Measurements from ENCODE around the gene DOK6. TPM values are rescaled to one million over a fixed set of nuclear protein-coding genes. Genes with fewer than 3 reads are reported as not detected.

DOK6 gene
- polyA plus RNA-seq, 1 experiment: 0.55 TPM

- H3K36me3 ChIP-seq (ENCODE audit: control insufficient read depth, insufficient read depth, low read length): no peaks in the 10 kb centered on the region
- TF ChIP-seq CTCF (IDR thresholded peaks at IDR 0.05; ENCODE audit: insufficient read depth, low read depth, low read length): no peak
- ChIA-PET POLR2A (no interaction called here), CTCF (no interaction called here)
- no peaks in the 10 kb centered on the region for H3K27me3 ChIP-seq (ENCODE audit: control insufficient read depth, insufficient read depth, low read length)
- peak; percentile 19 for DNase-seq (ENCODE audit: low read depth)
- H3K4me3 ChIP-seq (ENCODE audit: low read depth, low read length): no peak overlapping the region
Observed at GRCh38 chr18:69758458-69758857, 357.8 kb downstream of the DOK6 start.

GRCh38 chr18:69759046-69759445 is 358.4 kb downstream of the DOK6 start:
- DNase-seq (ENCODE audit: low read depth): no peak
- POLR2A ChIA-PET: no interaction called here
- no peak for TF ChIP-seq CTCF (IDR thresholded peaks at IDR 0.05; ENCODE audit: insufficient read depth, low read depth, low read length)
- CTCF ChIA-PET: no interaction called here
- no peak overlapping the region for H3K4me3 ChIP-seq (ENCODE audit: low read depth, low read length)
- no peaks in the 10 kb centered on the region for H3K27me3 ChIP-seq (ENCODE audit: control insufficient read depth, insufficient read depth, low read length)
- H3K36me3 ChIP-seq (ENCODE audit: control insufficient read depth, insufficient read depth, low read length): no peaks in the 10 kb centered on the region

- POLR2A ChIA-PET: no interaction called here
Observed at GRCh38 chr18:69763002-69763401, 362.3 kb downstream of the DOK6 start.

GRCh38 chr18:69763821-69764220 is 363.1 kb downstream of the DOK6 start:
- POLR2A ChIA-PET: no interaction called here
- no peak overlapping the region for H3K4me3 ChIP-seq (ENCODE audit: low read depth, low read length)
- TF ChIP-seq CTCF (IDR thresholded peaks at IDR 0.05; ENCODE audit: insufficient read depth, low read depth, low read length): no peak
- DNase-seq (ENCODE audit: low read depth): no peak
- H3K27me3 ChIP-seq (ENCODE audit: control insufficient read depth, insufficient read depth, low read length): no peaks in the 10 kb centered on the region
- CTCF ChIA-PET: no interaction called here
- H3K36me3 ChIP-seq (ENCODE audit: control insufficient read depth, insufficient read depth, low read length): no peaks in the 10 kb centered on the region

More at GRCh38 chr18:69763002-69763401, 362.3 kb downstream of the DOK6 start:
- DNase-seq (ENCODE audit: low read depth): no peak
- CTCF ChIA-PET: no interaction called here
- Histone ChIP-seq H3K36me3 (ENCODE audit: control insufficient read depth, insufficient read depth, low read length) (no peaks in the 10 kb centered on the region), H3K4me3 (ENCODE audit: low read depth, low read length) (no peak overlapping the region), H3K27me3 (ENCODE audit: control insufficient read depth, insufficient read depth, low read length) (no peaks in the 10 kb centered on the region)
- TF ChIP-seq CTCF (IDR thresholded peaks at IDR 0.05; ENCODE audit: insufficient read depth, low read depth, low read length): no peak

- H3K36me3 ChIP-seq (ENCODE audit: control insufficient read depth, insufficient read depth, low read length): no peaks in the 10 kb centered on the region
- no peak overlapping the region for H3K4me3 ChIP-seq (ENCODE audit: low read depth, low read length)
- no peak for TF ChIP-seq CTCF (IDR thresholded peaks at IDR 0.05; ENCODE audit: insufficient read depth, low read depth, low read length)
- no peaks in the 10 kb centered on the region for H3K27me3 ChIP-seq (ENCODE audit: control insufficient read depth, insufficient read depth, low read length)
- no peak for DNase-seq (ENCODE audit: low read depth)
- ChIA-PET POLR2A (no interaction called here), CTCF (no interaction called here)
Observed at GRCh38 chr18:69770238-69770637, 369.6 kb downstream of the DOK6 start.
